Mesenchymal stem cell (in vitro differentiated cells and primary cell): ENCODE results near the gene CAPRIN1.

Experiments
- DNase-seq: peaks from one replicate; pipeline ENCODE4 v3.0.0-alpha.2; 2013
- H2AFZ ChIP-seq: one replicate; pipeline ENCODE4 v1.6.1; 2013; ENCODE audit warnings: low read depth, mild to moderate bottlenecking, control low read depth, inconsistent platforms, low read length, moderate library complexity
- H2AK5ac ChIP-seq: 2 replicates; pipeline ENCODE4 v1.6.1; 2013; ENCODE audit warnings: low read length, moderate library complexity, mild to moderate bottlenecking, inconsistent platforms; ENCODE audit not compliant: severe bottlenecking
- H2BK120ac ChIP-seq: one replicate; pipeline ENCODE4 v1.6.1; 2013; ENCODE audit warnings: low read depth, mild to moderate bottlenecking, inconsistent platforms, low read length, moderate library complexity
- H2BK12ac ChIP-seq, 2 experiments: one replicate each; pipeline ENCODE4 v1.6.1; 2013; ENCODE audit warnings: inconsistent platforms in 2 of 2, low read length in 2 of 2, mild to moderate bottlenecking in 2 of 2, moderate library complexity in 2 of 2, control low read depth in 1 of 2
- H2BK15ac ChIP-seq: one replicate; pipeline ENCODE4 v1.6.1; 2013; ENCODE audit warnings: mild to moderate bottlenecking, low read depth, inconsistent platforms; ENCODE audit not compliant: poor library complexity, severe bottlenecking
- H2BK5ac ChIP-seq: 2 replicates; pipeline ENCODE4 v1.6.1; 2013; ENCODE audit warnings: low read depth, mild to moderate bottlenecking, low read length, control low read depth, inconsistent platforms; ENCODE audit not compliant: poor library complexity, severe bottlenecking
- H3K14ac ChIP-seq, 2 experiments: one replicate each; pipeline ENCODE4 v1.6.1; 2013; ENCODE audit warnings: inconsistent platforms in 2 of 2, low read length in 2 of 2, control low read depth in 1 of 2, mild to moderate bottlenecking in 1 of 2, moderate library complexity in 1 of 2
- H3K18ac ChIP-seq, 2 experiments: one replicate each; pipeline ENCODE4 v1.6.1; 2013; ENCODE audit warnings: inconsistent platforms in 2 of 2, low read length in 2 of 2, control low read depth in 1 of 2, low read depth in 1 of 2, mild to moderate bottlenecking in 1 of 2
- H3K23ac ChIP-seq, 2 experiments: one replicate each; pipeline ENCODE4 v1.6.1; 2013; ENCODE audit warnings: inconsistent platforms in 2 of 2, low read length in 2 of 2, mild to moderate bottlenecking in 2 of 2, moderate library complexity in 2 of 2, control low read depth in 1 of 2
- H3K27ac ChIP-seq: 2 replicates; pipeline ENCODE4 v1.5.1; 2013; ENCODE audit warnings: mild to moderate bottlenecking, moderate library complexity, low read length, control low read depth, inconsistent platforms; ENCODE audit not compliant: poor library complexity, severe bottlenecking
- H3K27me3 ChIP-seq, 2 experiments: 2 replicates each; pipeline versions ENCODE4 v1.6.1 to v1.7.0; 2013; ENCODE audit warnings: low read length in 2 of 2, mild to moderate bottlenecking in 2 of 2, moderate library complexity in 2 of 2, control low read depth in 1 of 2, inconsistent platforms in 1 of 2; ENCODE audit not compliant: control insufficient read depth in 1 of 2, insufficient read depth in 1 of 2
- H3K36me3 ChIP-seq, 2 experiments: 2 replicates each; pipeline versions ENCODE4 v1.6.1 to v1.7.0; 2013; ENCODE audit warnings: low read length in 2 of 2, control low read depth in 1 of 2, inconsistent platforms in 1 of 2, low read depth in 1 of 2, mild to moderate bottlenecking in 1 of 2; ENCODE audit not compliant: insufficient read depth in 2 of 2, control insufficient read depth in 1 of 2
- H3K4ac ChIP-seq, 2 experiments: one replicate each; pipeline ENCODE4 v1.6.1; 2013; ENCODE audit warnings: inconsistent platforms in 2 of 2, low read length in 2 of 2, mild to moderate bottlenecking in 2 of 2, moderate library complexity in 2 of 2, control low read depth in 1 of 2, low read depth in 1 of 2
- H3K4me1 ChIP-seq: 2 replicates; pipeline ENCODE4 v1.6.1; 2013; ENCODE audit warnings: low read depth, low read length, control low read depth; ENCODE audit not compliant: control insufficient read depth, insufficient read depth
- H3K4me2 ChIP-seq: 2 replicates; pipeline ENCODE4 v1.6.1; 2013; ENCODE audit warnings: low read length, mild to moderate bottlenecking, inconsistent platforms; ENCODE audit not compliant: poor library complexity, severe bottlenecking
- H3K4me3 ChIP-seq, 2 experiments: 2 replicates each; pipeline versions ENCODE4 v1.5.1 to v1.7.0; 2013; ENCODE audit warnings: low read length in 2 of 2, mild to moderate bottlenecking in 2 of 2, control low read depth in 1 of 2, low read depth in 1 of 2; ENCODE audit not compliant: insufficient read depth in 1 of 2
- H3K79me1 ChIP-seq: replicated peaks from 2 replicates; pipeline ENCODE4 v1.6.1; 2013; ENCODE audit warnings: mild to moderate bottlenecking, control low read depth, low read length, inconsistent platforms; ENCODE audit not compliant: poor library complexity, severe bottlenecking
- H3K9ac ChIP-seq: 2 replicates; pipeline ENCODE4 v1.7.0; 2013; ENCODE audit warnings: mild to moderate bottlenecking, low read length, moderate library complexity
- H3K9me3 ChIP-seq: 2 replicates; pipeline ENCODE4 v1.7.0; 2013; ENCODE audit warnings: mild to moderate bottlenecking, low read length; ENCODE audit not compliant: control insufficient read depth
- H4K8ac ChIP-seq: one replicate; pipeline ENCODE4 v1.6.1; 2013; ENCODE audit warnings: inconsistent platforms, mild to moderate bottlenecking, low read length, moderate library complexity
- H4K91ac ChIP-seq: one replicate; pipeline ENCODE4 v1.6.1; 2013; ENCODE audit warnings: mild to moderate bottlenecking, low read length, inconsistent platforms
- WGBS: methylation state at CpG from one replicate; pipeline ENCODE4 v1.1.7; 2013; ENCODE audit warnings: mixed read lengths; 5-methylcytosine and 5-hydroxymethylcytosine counted together

Gene CAPRIN1

GRCh38 chr11:34132261-34132965 is 80.9 kb downstream of the CAPRIN1 start:
- peaks cover 20% of the 10 kb centered on the region for H3K79me1 ChIP-seq
- no peak overlapping the region for H4K91ac ChIP-seq
- H2BK5ac ChIP-seq: no peak overlapping the region
- H2BK120ac ChIP-seq: no peak overlapping the region
- no peak overlapping the region for H3K18ac ChIP-seq
- no peak overlapping the region for H2AFZ ChIP-seq
- no peaks in the 10 kb centered on the region for H3K27me3 ChIP-seq
- H3K23ac ChIP-seq: no peak overlapping the region
- no peak overlapping the region for H2AK5ac ChIP-seq
- H2BK12ac ChIP-seq: no peak overlapping the region
- no peak overlapping the region for H3K4me2 ChIP-seq
- H3K4me3 ChIP-seq: no peak overlapping the region
- no peaks in the 10 kb centered on the region for H3K9me3 ChIP-seq
- peaks cover 61 to 93% of the 10 kb centered on the region in 2 experiments for H3K36me3 ChIP-seq
- H2BK15ac ChIP-seq: no peak overlapping the region
- no peak overlapping the region for H3K27ac ChIP-seq
- no peak overlapping the region for H3K9ac ChIP-seq
- WGBS: 95% methylated on average over 4 of the region's 4 CpGs
- H3K14ac ChIP-seq: no peak overlapping the region
- DNase-seq: no peak
- no peak overlapping the region for H4K8ac ChIP-seq
- no peak overlapping the region for H3K4ac ChIP-seq
- H3K4me1 ChIP-seq: peaks cover 1% of the 10 kb centered on the region

- Histone ChIP-seq H3K9ac (no peak overlapping the region), H3K14ac (no peak overlapping the region), H2BK12ac (no peak overlapping the region), H3K79me1 (peaks cover 23% of the 10 kb centered on the region), H3K27ac (no peak overlapping the region), H4K91ac (no peak overlapping the region), H4K8ac (no peak overlapping the region), H2AK5ac (no peak overlapping the region), H3K4me3 (no peak overlapping the region), H3K27me3 (no peaks in the 10 kb centered on the region), H2BK15ac (no peak overlapping the region), H2BK5ac (no peak overlapping the region), H3K4ac (no peak overlapping the region), H2BK120ac (no peak overlapping the region), H3K9me3 (no peaks in the 10 kb centered on the region), H3K36me3 (peaks cover 77 to 96% of the 10 kb centered on the region in 2 experiments), H2AFZ (no peak overlapping the region), H3K4me2 (no peak overlapping the region), H3K23ac (no peak overlapping the region), H3K18ac (no peak overlapping the region), H3K4me1 (peaks cover 1% of the 10 kb centered on the region)
- no peak for DNase-seq
- WGBS: 95% methylated on average over 5 of the region's 5 CpGs
Measured at GRCh38 chr11:34134765-34135164, 83.2 kb downstream of the CAPRIN1 start.

- peaks cover 81 to 96% of the 10 kb centered on the region in 2 experiments for H3K36me3 ChIP-seq
- H3K23ac ChIP-seq: no peak overlapping the region
- no peak overlapping the region for H3K14ac ChIP-seq
- H3K9me3 ChIP-seq: no peaks in the 10 kb centered on the region
- H4K91ac ChIP-seq: no peak overlapping the region
- H3K4me1 ChIP-seq: peaks cover 1% of the 10 kb centered on the region
- no peak overlapping the region for H2BK120ac ChIP-seq
- H3K4me3 ChIP-seq: no peak overlapping the region
- H2BK12ac ChIP-seq: no peak overlapping the region
- no peak overlapping the region for H2BK5ac ChIP-seq
- no peak overlapping the region for H3K18ac ChIP-seq
- no peak overlapping the region for H4K8ac ChIP-seq
- no peak overlapping the region for H2AFZ ChIP-seq
- H2BK15ac ChIP-seq: no peak overlapping the region
- H3K27me3 ChIP-seq: no peaks in the 10 kb centered on the region
- no peak overlapping the region for H3K27ac ChIP-seq
- WGBS: 100% methylated on average over 3 of the region's 3 CpGs
- peaks cover 22% of the 10 kb centered on the region for H3K79me1 ChIP-seq
- no peak overlapping the region for H3K9ac ChIP-seq
- H3K4me2 ChIP-seq: no peak overlapping the region
- H3K4ac ChIP-seq: no peak overlapping the region
- no peak overlapping the region for H2AK5ac ChIP-seq
- DNase-seq: no peak
Measured at GRCh38 chr11:34135439-34135838, 83.9 kb downstream of the CAPRIN1 start.

GRCh38 chr11:34136420-34136819 is 84.9 kb downstream of the CAPRIN1 start:
- Histone ChIP-seq H2BK15ac (no peak overlapping the region), H3K14ac (no peak overlapping the region), H4K91ac (no peak overlapping the region), H3K79me1 (peaks cover 15% of the 10 kb centered on the region), H3K4ac (no peak overlapping the region), H2AFZ (no peak overlapping the region), H3K27me3 (no peaks in the 10 kb centered on the region), H2AK5ac (no peak overlapping the region), H3K9ac (no peak overlapping the region), H2BK5ac (no peak overlapping the region), H3K4me3 (no peak overlapping the region), H3K27ac (no peak overlapping the region), H3K9me3 (no peaks in the 10 kb centered on the region), H3K4me2 (no peak overlapping the region), H2BK12ac (no peak overlapping the region), H2BK120ac (no peak overlapping the region), H4K8ac (no peak overlapping the region), H3K23ac (no peak overlapping the region), H3K36me3 (peaks cover 80 to 96% of the 10 kb centered on the region in 2 experiments), H3K18ac (no peak overlapping the region), H3K4me1 (no peaks in the 10 kb centered on the region)
- DNase-seq: no peak
- WGBS: 95% methylated on average over 8 of the region's 8 CpGs
